Endothelial cell of umbilical vein (primary cell): ENCODE data around the gene ERBB3.

Source experiments
- CTCF ChIP-seq, 2 donors: IDR thresholded peaks; 1 replicate in 1 of 2; 2 replicates in 1 of 2; pipeline ENCODE4 v1.5.1; 2011; ENCODE audit warnings: low read length in 2 of 2, mild to moderate bottlenecking in 2 of 2, moderate library complexity in 2 of 2, control low read depth in 1 of 2, inconsistent platforms in 1 of 2, low read depth in 1 of 2; ENCODE audit not compliant: insufficient read depth in 1 of 2; ENCODE audit errors: extremely low read depth in 1 of 2
- EZH2 ChIP-seq: IDR thresholded peaks from 2 replicates; pipeline ENCODE4 v1.6.1; 2012; ENCODE audit warnings: borderline replicate concordance, low read depth, mild to moderate bottlenecking, moderate library complexity, low read length, inconsistent platforms; ENCODE audit not compliant: severe bottlenecking
- MAX ChIP-seq: IDR thresholded peaks from 2 replicates; pipeline ENCODE4 v1.6.1; 2011; ENCODE audit not compliant: insufficient read depth, insufficient read length
- POLR2A ChIP-seq: IDR thresholded peaks from 2 replicates; pipeline ENCODE4 v1.6.1; 2012; ENCODE audit warnings: low read depth, mild to moderate bottlenecking, control low read depth, low read length
- POLR2AphosphoS5 ChIP-seq: IDR thresholded peaks from 2 replicates; pipeline ENCODE4 v1.6.1; 2012; ENCODE audit warnings: low read depth, mild to moderate bottlenecking, control low read depth, low read length, moderate library complexity; ENCODE audit not compliant: insufficient read depth

- TF ChIP-seq CTCF (IDR thresholded peaks at IDR 0.05; ENCODE audit: extremely low read depth in 1 of 2, insufficient read depth in 1 of 2, low read depth in 1 of 2, low read length in 2 of 2) (no peak), POLR2A (no peak), EZH2 (no peak), MAX (no peak), POLR2AphosphoS5 (no peak)
These were observed 41.8 kb upstream of the ERBB3 start for GRCh38 chr12:56038022-56038655.
